Ovary (tissue), 9 donors: Measurements from ENCODE around the gene PYURF. TPM values are rescaled to one million over a fixed set of nuclear protein-coding genes. Genes with fewer than 3 reads are reported as not detected.

Experiments used
- DNase-seq, 5 donors: peaks; one replicate each; pipeline ENCODE4 v3.0.0-alpha.2; 2019 to 2020
- H3K27ac ChIP-seq, 2 donors: fragments of 200-600 bp; one replicate each; pipeline versions ENCODE4 v1.5.1 to v1.8.0; 2019 to 2022
- H3K27me3 ChIP-seq: fragments of 200-600 bp; one replicate; pipeline ENCODE4 v1.8.0; 2022
- H3K36me3 ChIP-seq: fragments of 200-600 bp; sonication (generic); one replicate; pipeline ENCODE4 v1.5.1; 2019
- H3K4me1 ChIP-seq: one replicate; pipeline ENCODE4 v1.8.1; 2013; ENCODE audit warnings: mild to moderate bottlenecking, moderate library complexity; ENCODE audit not compliant: insufficient read depth
- H3K4me3 ChIP-seq: fragments of 200-600 bp; sonication (generic); one replicate; pipeline ENCODE4 v1.5.1; 2017
- H3K9me3 ChIP-seq, 2 donors: fragments of 200-600 bp in 1 of 2; sonication (generic) in 1 of 2; one replicate each; pipeline versions ENCODE4 v1.5.1 to v1.8.1; 2013 to 2019; ENCODE audit warnings: mild to moderate bottlenecking in 1 of 2, moderate library complexity in 1 of 2
- CTCF ChIP-seq, 3 donors: fragments of 450-650 bp in 2 of 3; fragments of 200-600 bp in 1 of 3; IDR thresholded peaks; one replicate each; pipeline versions ENCODE4 v1.5.1 to v1.8.0; 2016 to 2022; ENCODE audit warnings: antibody characterized with exemption in 3 of 3, mild to moderate bottlenecking in 1 of 3
- EP300 ChIP-seq: sonication (generic); formaldehyde crosslinking; IDR thresholded peaks from one replicate; pipeline ENCODE4 v1.6.1; 2017; ENCODE audit warnings: antibody characterized with exemption
- POLR2A ChIP-seq: fragments of 450-650 bp; IDR thresholded peaks from one replicate; pipeline ENCODE4 v1.6.1; 2017; ENCODE audit warnings: antibody characterized with exemption, mild to moderate bottlenecking, moderate library complexity
- WGBS, 3 donors: extraction: QIAGEN DNeasy Blood & Tissue Kit in 1 of 3; methylation state at CpG; one replicate each; pipeline versions ENCODE4 v1.1.5 to v1.1.7; 2013 to 2017; 5-methylcytosine and 5-hydroxymethylcytosine counted together
- intact Hi-C, 4 donors: fragments of 100-400 bp; cut with DNase I; formaldehyde crosslinking; loops; one replicate each; pipeline versions ENCODE4 v1.11.0 to v1.15.1; 2022 to 2023
- polyA plus RNA-seq, 2 donors: library from polyadenylated mRNA; stranded (reverse); fragments of 200-250 nt in 1 of 2; fragments of 350-450 nt in 1 of 2; fragmentation: Illumina TruSeq in 1 of 2; extraction: RNeasy Lipid Tissue Mini Kit (QIAGEN cat#74804) in 1 of 2; gene quantifications; one replicate each; pipeline ENCODE4 v1.2.3, GENCODE V29; 2013 to 2014
- total RNA-seq, 7 donors: library from RNA; depleted of rRNA in 2 of 7; stranded (reverse); fragments of >200 nt in 2 of 7; fragmentation: NEBNext Ultra II Directional in 3 of 7; extraction: Animal tissue kit (Norgen Biotek cat#: 25700) in 3 of 7; gene quantifications; one replicate each; pipeline versions ENCODE4 v1.1.0 to v1.2.4, GENCODE V29; 2016 to 2023
- donor health status: DM: no; HTN: no; CAD: no; lungs with moderate emphysema.
- donor health status: DM: no; HTN: no; CAD: no.
- donor health status: Bipolar disorder and iron deficiency.
- donor health status: DM: yes; HTN: yes; CAD: no.
- donor health status: DM: no; HTN: no; CAD: no.
- donor health status: DM: yes; HTN: yes; CAD: no.

The PYURF gene
- total and polyA plus RNA-seq, 9 donors: 69.8 to 106 (median 91.2) TPM

GRCh38 chr4:88524171-88524570 lies 595 bp upstream of the PYURF start:
- H3K4me3 ChIP-seq: peak overlapping the region; percentile 96
- intact Hi-C loops: loop anchor here in 1 of 4 donors (10.0 kb wide), 1 partner anchor 141 kb away; no protein-coding TSS in a partner anchor
- 21 to 45% (median 40%) methylated on average over 2 of the region's 2 CpGs for WGBS, 3 donors
- peaks cover 6% of the 10 kb centered on the region for H3K4me1 ChIP-seq
- peak; percentile 0 for TF ChIP-seq EP300
- no peak for TF ChIP-seq POLR2A
- DNase-seq: no peak
- H3K9me3 ChIP-seq: no peaks in the 10 kb centered on the region
- peak overlapping the region; percentile 76 to 90 for H3K27ac ChIP-seq
- H3K36me3 ChIP-seq: no peaks in the 10 kb centered on the region
- no peaks in the 10 kb centered on the region for H3K27me3 ChIP-seq

GRCh38 chr4:88522702-88523324 lies 763 bp downstream of the PYURF start:
- intact Hi-C loops: loop anchor here in 1 of 4 donors (10.0 kb wide), 1 partner anchor 142 kb away; no protein-coding TSS in a partner anchor
- DNase-seq: peak; percentile 19 to 60 (median 47)

GRCh38 chr4:88518911-88519310 lies 4.7 kb downstream of the PYURF start:
- H3K27ac ChIP-seq: no peak overlapping the region
- DNase-seq: no peak
- no peaks in the 10 kb centered on the region for H3K36me3 ChIP-seq
- no peaks in the 10 kb centered on the region for H3K27me3 ChIP-seq
- no peak overlapping the region for H3K4me3 ChIP-seq
- H3K4me1 ChIP-seq: no peaks in the 10 kb centered on the region
- WGBS, 3 donors: 88 to 92% (median 92%) methylated on average over 6 of the region's 6 CpGs
- H3K9me3 ChIP-seq: no peaks in the 10 kb centered on the region
- TF ChIP-seq CTCF (IDR thresholded peaks at IDR 0.05): no peak
- intact Hi-C loops: loop anchor here (5.0 to 10.0 kb wide), 4 partner anchors 144 to 484 kb away; partner anchors contain the start of gene HERC6 (in 1 of the 4)

More at GRCh38 chr4:88522702-88523324, 763 bp downstream of the PYURF start:
- Histone ChIP-seq H3K4me3 (peak overlapping the region; percentile 96), H3K27me3 (no peaks in the 10 kb centered on the region), H3K36me3 (no peaks in the 10 kb centered on the region), H3K9me3 (no peaks in the 10 kb centered on the region), H3K4me1 (peaks cover 6% of the 10 kb centered on the region), H3K27ac (peak overlapping the region; percentile 76 to 90)
- TF ChIP-seq CTCF (IDR thresholded peaks at IDR 0.05): no peak
- no peak for TF ChIP-seq EP300
- no peak for TF ChIP-seq POLR2A
- WGBS, 3 donors: 0 to 1% (median 1%) methylated on average over 28 of the region's 28 CpGs

GRCh38 chr4:88517825-88518224 lies 5.8 kb downstream of the PYURF start:
- no peaks in the 10 kb centered on the region for H3K27me3 ChIP-seq
- DNase-seq: no peak
- H3K4me1 ChIP-seq: no peaks in the 10 kb centered on the region
- no peak overlapping the region for H3K4me3 ChIP-seq
- intact Hi-C loops: loop anchor here (5.0 to 10.0 kb wide), 4 partner anchors 143 to 483 kb away; partner anchors contain the start of gene HERC6 (in 1 of the 4)
- WGBS, 3 donors: 69 to 75% (median 74%) methylated on average over 3 of the region's 3 CpGs
- no peaks in the 10 kb centered on the region for H3K36me3 ChIP-seq
- H3K9me3 ChIP-seq: no peaks in the 10 kb centered on the region
- no peak overlapping the region for H3K27ac ChIP-seq
- no peak for TF ChIP-seq CTCF (IDR thresholded peaks at IDR 0.05)
- TF ChIP-seq POLR2A: no peak
- TF ChIP-seq EP300: no peak

- Histone ChIP-seq H3K27me3 (no peaks in the 10 kb centered on the region), H3K4me1 (no peaks in the 10 kb centered on the region), H3K36me3 (no peaks in the 10 kb centered on the region), H3K9me3 (no peaks in the 10 kb centered on the region), H3K4me3 (no peak overlapping the region), H3K27ac (no peak overlapping the region)
- intact Hi-C loops: loop anchor here (5.0 to 10.0 kb wide), 4 partner anchors 142 to 482 kb away; partner anchors contain the start of gene HERC6 (in 1 of the 4)
- DNase-seq: no peak
- 84 to 91% (median 90%) methylated on average over 3 of the region's 3 CpGs for WGBS, 3 donors
- no peak for TF ChIP-seq CTCF (IDR thresholded peaks at IDR 0.05)
- TF ChIP-seq EP300: no peak
- TF ChIP-seq POLR2A: no peak
Observed at GRCh38 chr4:88516746-88517145, 6.8 kb downstream of the PYURF start.
